SK-N-SH treated with all-trans-retinoic acid at 6 μM for 48 hours (cell line): ENCODE results near the gene MOV10L1.

Experiments used
- ATAC-seq: fragments of 200-7000 bp; cut with Tn5 transposase; 3 replicates; pipeline ENCODE4 v1.9.1; 2020; ENCODE audit warnings: mild to moderate bottlenecking, moderate library complexity
- ARNTL ChIP-seq: fragments of 450-650 bp; formaldehyde crosslinking; IDR thresholded peaks from 2 replicates; pipeline ENCODE4 v1.5.0; 2020; ENCODE audit warnings: low read depth, mild to moderate bottlenecking, moderate library complexity, borderline replicate concordance
- BACH2 ChIP-seq: fragments of 250-450 bp; sonication (Bioruptor Pico); IDR thresholded peaks from 2 replicates; pipeline ENCODE4 v1.9.0; 2021; ENCODE audit warnings: mild to moderate bottlenecking, borderline replicate concordance
- CREB5 ChIP-seq: fragments of 250-450 bp; sonication (Bioruptor Pico); IDR thresholded peaks from 2 replicates; pipeline ENCODE4 v1.5.1; 2020; ENCODE audit warnings: low read depth, mild to moderate bottlenecking, moderate library complexity
- CSDC2 ChIP-seq: fragments of 250-450 bp; sonication (Bioruptor Pico); IDR thresholded peaks from 2 replicates; pipeline ENCODE4 v1.5.0; 2020; ENCODE audit warnings: mild to moderate bottlenecking, moderate library complexity
- CSRNP3 ChIP-seq: fragments of 250-450 bp; sonication (Bioruptor Pico); IDR thresholded peaks from 2 replicates; pipeline ENCODE4 v1.5.1; 2021; ENCODE audit warnings: mild to moderate bottlenecking, moderate library complexity
- ESRRG ChIP-seq: fragments of 250-450 bp; sonication (Bioruptor Pico); IDR thresholded peaks from 2 replicates; pipeline ENCODE4 v1.6.1; 2021; ENCODE audit warnings: mild to moderate bottlenecking
- GLIS3 ChIP-seq: fragments of 250-450 bp; sonication (Bioruptor Pico); IDR thresholded peaks from 2 replicates; pipeline ENCODE4 v1.5.0; 2020; ENCODE audit warnings: mild to moderate bottlenecking, moderate library complexity
- ISL1 ChIP-seq: fragments of 250-450 bp; sonication (Bioruptor Pico); IDR thresholded peaks from 2 replicates; pipeline ENCODE4 v2.1.2; 2022; ENCODE audit warnings: mild to moderate bottlenecking, moderate library complexity
- OSR1 ChIP-seq: fragments of 250-450 bp; sonication (Bioruptor Pico); IDR thresholded peaks from 2 replicates; pipeline ENCODE4 v1.8.0; 2022; ENCODE audit warnings: moderate library complexity, mild to moderate bottlenecking, inconsistent platforms
- PATZ1 ChIP-seq: fragments of 250-450 bp; sonication (Bioruptor Pico); IDR thresholded peaks from 2 replicates; pipeline ENCODE4 v1.8.0; 2020; ENCODE audit warnings: mild to moderate bottlenecking, moderate library complexity, borderline replicate concordance
- POU6F1 ChIP-seq: fragments of 250-450 bp; sonication (Bioruptor Pico); IDR thresholded peaks from 2 replicates; pipeline ENCODE4 v1.8.0; 2021; ENCODE audit warnings: low read depth, mild to moderate bottlenecking, moderate library complexity, borderline replicate concordance
- PPARA ChIP-seq: fragments of 250-450 bp; sonication (Bioruptor Pico); IDR thresholded peaks from 2 replicates; pipeline ENCODE4 v1.5.0; 2020; ENCODE audit warnings: mild to moderate bottlenecking, borderline replicate concordance
- RARB ChIP-seq: fragments of 250-450 bp; sonication (Bioruptor Pico); IDR thresholded peaks from 2 replicates; pipeline ENCODE4 v1.8.0; 2021; ENCODE audit warnings: mild to moderate bottlenecking, moderate library complexity
- TCF4 ChIP-seq: fragments of 250-450 bp; sonication (Bioruptor Pico); IDR thresholded peaks from 2 replicates; pipeline ENCODE4 v1.8.0; 2021; ENCODE audit warnings: mild to moderate bottlenecking, moderate library complexity, borderline replicate concordance
- TOX ChIP-seq: fragments of 250-450 bp; sonication (Bioruptor Pico); IDR thresholded peaks from 2 replicates; pipeline ENCODE4 v1.8.0; 2021; ENCODE audit warnings: mild to moderate bottlenecking, moderate library complexity, borderline replicate concordance
- TSHZ2 ChIP-seq: fragments of 250-450 bp; sonication (Bioruptor Pico); IDR thresholded peaks from 2 replicates; pipeline ENCODE4 v1.5.0; 2020; ENCODE audit warnings: mild to moderate bottlenecking, moderate library complexity
- ZC3H10 ChIP-seq: fragments of 250-450 bp; sonication (Bioruptor Pico); IDR thresholded peaks from 2 replicates; pipeline ENCODE4 v1.5.1; 2021; ENCODE audit warnings: mild to moderate bottlenecking, moderate library complexity
- ZFP3 ChIP-seq: fragments of 250-450 bp; sonication (Bioruptor Pico); IDR thresholded peaks from 2 replicates; pipeline ENCODE4 v1.5.0; 2020; ENCODE audit warnings: mild to moderate bottlenecking, moderate library complexity
- ZFP30 ChIP-seq: fragments of 450-650 bp; formaldehyde crosslinking; IDR thresholded peaks from 2 replicates; pipeline ENCODE4 v1.5.0; 2022; ENCODE audit warnings: mild to moderate bottlenecking, moderate library complexity
- ZNF565 ChIP-seq: fragments of 450-650 bp; formaldehyde crosslinking; conservative IDR thresholded peaks from 2 replicates; pipeline ENCODE4 v1.5.0; 2020; ENCODE audit warnings: low read depth, mild to moderate bottlenecking, moderate library complexity
- ZNF70 ChIP-seq: fragments of 450-650 bp; formaldehyde crosslinking; IDR thresholded peaks from 2 replicates; pipeline ENCODE4 v1.5.0; 2020; ENCODE audit warnings: mild to moderate bottlenecking, moderate library complexity
- ZNF8 ChIP-seq: fragments of 450-650 bp; formaldehyde crosslinking; IDR thresholded peaks from 2 replicates; pipeline ENCODE4 v1.5.0; 2020; ENCODE audit warnings: mild to moderate bottlenecking, moderate library complexity

Gene MOV10L1

GRCh38 chr22:50171965-50172421, 82.2 kb downstream of the MOV10L1 start:
- TF ChIP-seq PPARA: no peak
- no peak for TF ChIP-seq ZNF565 (CRISPR knock-in tag)
- TF ChIP-seq TSHZ2 (CRISPR knock-in tag): no peak
- TF ChIP-seq ZFP30 (CRISPR knock-in tag): no peak
- TF ChIP-seq BACH2 (CRISPR knock-in tag): no peak
- TF ChIP-seq ESRRG (CRISPR knock-in tag): no peak
- TF ChIP-seq ARNTL: no peak
- TF ChIP-seq GLIS3 (CRISPR knock-in tag): no peak
- no peak for TF ChIP-seq OSR1 (CRISPR knock-in tag)
- TF ChIP-seq ZC3H10 (CRISPR knock-in tag): no peak
- TF ChIP-seq RARB (CRISPR knock-in tag): no peak
- TF ChIP-seq CSDC2 (CRISPR knock-in tag): no peak
- TF ChIP-seq ZNF70 (CRISPR knock-in tag): no peak
- ATAC-seq: 0 out of 3 replicates have a peak, but pooled peaks have one; percentile 11

- TF ChIP-seq ARNTL (no peak), TCF4 (CRISPR knock-in tag) (no peak), TOX (CRISPR knock-in tag) (no peak), POU6F1 (no peak), BACH2 (CRISPR knock-in tag) (no peak), CSRNP3 (CRISPR knock-in tag) (no peak), ZFP3 (CRISPR knock-in tag) (no peak), ZNF565 (CRISPR knock-in tag) (no peak), ZNF8 (CRISPR knock-in tag) (no peak), ZC3H10 (CRISPR knock-in tag) (no peak), CSDC2 (CRISPR knock-in tag) (no peak), PPARA (no peak), TSHZ2 (CRISPR knock-in tag) (no peak), OSR1 (CRISPR knock-in tag) (no peak), ISL1 (CRISPR knock-in tag) (no peak), ESRRG (CRISPR knock-in tag) (no peak), ZFP30 (CRISPR knock-in tag) (no peak)
- TF ChIP-seq, all 23 proteins: peak for 0
- ATAC-seq: no peak
These were observed 83.6 kb downstream of the MOV10L1 start for GRCh38 chr22:50173311-50173982.

GRCh38 chr22:50173983-50174355, 84.2 kb downstream of the MOV10L1 start:
- ATAC-seq: no peak
- TF ChIP-seq ZNF8 (CRISPR knock-in tag) (no peak), CSDC2 (CRISPR knock-in tag) (no peak), TCF4 (CRISPR knock-in tag) (no peak), CREB5 (CRISPR knock-in tag) (no peak), RARB (CRISPR knock-in tag) (no peak), ARNTL (no peak), ZC3H10 (CRISPR knock-in tag) (no peak), TOX (CRISPR knock-in tag) (no peak), PATZ1 (no peak), POU6F1 (no peak), ZNF565 (CRISPR knock-in tag) (no peak), ESRRG (CRISPR knock-in tag) (no peak), ZFP30 (CRISPR knock-in tag) (no peak), BACH2 (CRISPR knock-in tag) (no peak)
